Right lobe of liver (tissue), 6 donors: Measurements from ENCODE around the gene IGF2BP1. TPM values are rescaled to one million over a fixed set of nuclear protein-coding genes. Genes with fewer than 3 reads are reported as not detected.

Experiments
- ATAC-seq, 4 donors: fragments of 200-7000 bp; cut with Tn5 transposase; one replicate each; pipeline ENCODE4 v1.9.1; 2020; ENCODE audit warnings: mild to moderate bottlenecking in 4 of 4, moderate library complexity in 4 of 4
- DNase-seq, 3 donors: peaks; one replicate each; pipeline ENCODE4 v3.0.0-alpha.2; 2020
- H3K27ac ChIP-seq, 3 donors: fragments of 200-600 bp; one replicate each; pipeline ENCODE4 v1.8.0; 2022
- H3K27me3 ChIP-seq, 2 donors: fragments of 200-600 bp; one replicate each; pipeline ENCODE4 v1.8.0; 2022
- H3K36me3 ChIP-seq, 4 donors: fragments of 200-600 bp; sonication (generic) in 1 of 4; one replicate each; pipeline versions ENCODE4 v1.5.1 to v1.8.0; 2017 to 2022; ENCODE audit warnings: control low read depth in 1 of 4
- H3K4me1 ChIP-seq, 4 donors: fragments of 200-600 bp; sonication (generic) in 1 of 4; one replicate each; pipeline versions ENCODE4 v1.5.1 to v1.8.0; 2017 to 2022; ENCODE audit warnings: control low read depth in 1 of 4
- H3K4me3 ChIP-seq, 3 donors: fragments of 200-600 bp; one replicate each; pipeline ENCODE4 v1.8.0; 2022
- H3K9me3 ChIP-seq, 4 donors: fragments of 200-600 bp; sonication (generic) in 1 of 4; one replicate each; pipeline versions ENCODE4 v1.5.1 to v1.8.0; 2017 to 2022; ENCODE audit warnings: control low read depth in 1 of 4
- POLR2A ChIP-seq: fragments of 450-650 bp; IDR thresholded peaks from one replicate; pipeline ENCODE4 v1.6.1; 2017; ENCODE audit warnings: antibody characterized with exemption, mild to moderate bottlenecking
- WGBS: methylation state at CpG from one replicate; pipeline ENCODE4 v1.1.6; 2018; ENCODE audit warnings: low coverage, low lambda C conversion rate; ENCODE audit not compliant: insufficient coverage; ENCODE audit errors: missing lambda C conversion rate; 5-methylcytosine and 5-hydroxymethylcytosine counted together
- intact Hi-C, 2 donors: fragments of 100-400 bp; cut with DNase I; formaldehyde crosslinking; loops; one replicate each; pipeline versions ENCODE4 v1.11.2 to v1.14.1; 2022
- total RNA-seq, 6 experiments: library from RNA; depleted of rRNA in 2 of 6; stranded (reverse); fragments of >200 nt in 2 of 6; fragmentation: NEBNext Ultra II Directional in 3 of 6; extraction: Animal tissue kit (Norgen Biotek cat#: 25700) in 3 of 6; gene quantifications; one replicate each; pipeline versions ENCODE4 v1.1.0 to v1.2.4, GENCODE V29; 2016 to 2023
- TF ChIP-seq, protein P1 (sequence below), 4 donors: fragments of 200-600 bp in 3 of 4; fragments of 450-650 bp in 1 of 4; IDR thresholded peaks; one replicate each; pipeline versions ENCODE4 v1.5.1 to v1.8.0; 2016 to 2022; ENCODE audit warnings: antibody characterized with exemption in 4 of 4, mild to moderate bottlenecking in 2 of 4
- donor health status: DM: no; HTN: yes; CAD: no.
- donor health status: DM: no; HTN: no; CAD: no.
- donor health status: DM: no; HTN: no; CAD: no.
- donor health status: DM: no; HTN: yes; CAD: no.
- donor health status: DM: no; HTN: yes; CAD: no.

IGF2BP1 gene
- total RNA-seq, 6 experiments from 2014 or later: 0.56 TPM; not detected in 5

DNA sequence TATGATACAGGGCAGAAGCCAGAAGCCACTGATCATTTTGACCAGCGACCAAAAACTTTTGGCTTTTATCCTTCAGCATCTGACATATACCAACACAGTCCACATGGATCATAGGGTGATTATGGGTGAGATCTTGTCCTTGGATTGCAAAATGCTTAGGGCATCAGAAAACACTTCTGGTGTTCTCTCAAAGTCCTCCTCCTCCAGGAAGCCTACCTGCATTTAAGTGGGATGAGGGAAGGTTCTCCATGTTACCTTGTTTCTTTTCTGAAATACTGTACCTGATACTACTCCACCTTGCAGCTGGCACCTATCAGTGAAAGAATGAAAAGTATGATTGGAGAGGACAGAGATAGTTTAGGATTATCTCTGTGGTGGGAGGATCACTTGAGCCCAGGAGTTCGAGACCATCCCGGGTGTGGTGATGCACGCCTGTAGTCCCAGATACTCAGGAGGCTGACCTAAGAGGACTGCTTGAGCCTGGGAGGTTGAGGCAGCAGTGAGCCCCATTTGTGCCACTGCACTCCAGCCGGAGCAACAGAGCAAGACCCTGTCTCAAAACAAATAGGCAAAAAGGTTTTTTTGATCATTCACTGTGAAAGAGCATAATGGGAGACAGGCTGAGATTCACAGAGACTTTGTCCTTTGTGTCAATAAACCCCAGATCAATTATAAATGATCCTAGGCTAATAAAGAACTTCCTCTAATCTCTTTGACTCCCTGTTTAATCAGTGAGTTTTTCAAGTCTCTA is 88.6 kb downstream of the IGF2BP1 start:
- 74% methylated on average over 5 of the region's 5 CpGs for WGBS
- DNase-seq: no peak
- ATAC-seq: peak in 3 of 4 donors; percentile 45 to 68 (median 57)
- TF ChIP-seq, protein P1, sequence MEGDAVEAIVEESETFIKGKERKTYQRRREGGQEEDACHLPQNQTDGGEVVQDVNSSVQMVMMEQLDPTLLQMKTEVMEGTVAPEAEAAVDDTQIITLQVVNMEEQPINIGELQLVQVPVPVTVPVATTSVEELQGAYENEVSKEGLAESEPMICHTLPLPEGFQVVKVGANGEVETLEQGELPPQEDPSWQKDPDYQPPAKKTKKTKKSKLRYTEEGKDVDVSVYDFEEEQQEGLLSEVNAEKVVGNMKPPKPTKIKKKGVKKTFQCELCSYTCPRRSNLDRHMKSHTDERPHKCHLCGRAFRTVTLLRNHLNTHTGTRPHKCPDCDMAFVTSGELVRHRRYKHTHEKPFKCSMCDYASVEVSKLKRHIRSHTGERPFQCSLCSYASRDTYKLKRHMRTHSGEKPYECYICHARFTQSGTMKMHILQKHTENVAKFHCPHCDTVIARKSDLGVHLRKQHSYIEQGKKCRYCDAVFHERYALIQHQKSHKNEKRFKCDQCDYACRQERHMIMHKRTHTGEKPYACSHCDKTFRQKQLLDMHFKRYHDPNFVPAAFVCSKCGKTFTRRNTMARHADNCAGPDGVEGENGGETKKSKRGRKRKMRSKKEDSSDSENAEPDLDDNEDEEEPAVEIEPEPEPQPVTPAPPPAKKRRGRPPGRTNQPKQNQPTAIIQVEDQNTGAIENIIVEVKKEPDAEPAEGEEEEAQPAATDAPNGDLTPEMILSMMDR (IDR thresholded peaks at IDR 0.05): no peak
- TF ChIP-seq POLR2A: no peak
- Histone ChIP-seq H3K4me1 (peaks cover 0 to 14% (median 0%) of the 10 kb centered on the region in 4 donors), H3K9me3 (no peaks in the 10 kb centered on the region), H3K27me3 (no peaks in the 10 kb centered on the region), H3K36me3 (no peaks in the 10 kb centered on the region), H3K4me3 (no peak overlapping the region), H3K27ac (no peak overlapping the region)
- intact Hi-C loops: no loop called here

DNA sequence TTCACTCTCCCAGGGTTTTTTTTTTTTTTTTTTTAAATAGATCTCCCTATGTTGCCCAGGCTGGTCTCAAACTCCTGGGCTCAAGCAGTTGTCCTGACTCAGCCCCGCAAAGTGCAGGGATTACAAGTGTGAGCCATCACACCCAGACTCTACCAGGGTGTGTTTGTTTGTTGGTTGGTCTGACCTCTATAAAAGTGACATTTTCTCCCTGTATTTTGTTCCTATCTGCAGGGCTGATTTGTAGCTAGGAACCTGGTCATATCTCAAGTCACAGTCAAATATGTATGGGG is 89.1 kb downstream of the IGF2BP1 start:
- H3K27me3 ChIP-seq: no peaks in the 10 kb centered on the region
- H3K4me3 ChIP-seq: no peak overlapping the region
- ATAC-seq: no peak
- no peak for TF ChIP-seq POLR2A
- TF ChIP-seq, protein P1 (IDR thresholded peaks at IDR 0.05): no peak
- no peak overlapping the region for H3K27ac ChIP-seq
- intact Hi-C loops: no loop called here
- no peak for DNase-seq
- 27% methylated on average over 1 of the region's 1 CpG for WGBS
- H3K36me3 ChIP-seq: no peaks in the 10 kb centered on the region
- peaks cover 0 to 10% (median 0%) of the 10 kb centered on the region in 4 donors for H3K4me1 ChIP-seq
- no peaks in the 10 kb centered on the region for H3K9me3 ChIP-seq

- ATAC-seq: no peak
- no peaks in the 10 kb centered on the region for H3K9me3 ChIP-seq
- H3K27ac ChIP-seq: no peak overlapping the region
- TF ChIP-seq POLR2A: no peak
- TF ChIP-seq, protein P1 (IDR thresholded peaks at IDR 0.05): no peak
- H3K27me3 ChIP-seq: no peaks in the 10 kb centered on the region
- DNase-seq: no peak
- intact Hi-C loops: no loop called here
- H3K36me3 ChIP-seq: no peaks in the 10 kb centered on the region
- peaks cover 0 to 10% (median 0%) of the 10 kb centered on the region in 4 donors for H3K4me1 ChIP-seq
- no peak overlapping the region for H3K4me3 ChIP-seq
These were observed 89.5 kb downstream of the IGF2BP1 start for GRCh38 chr17:49086649-49087048.

DNA sequence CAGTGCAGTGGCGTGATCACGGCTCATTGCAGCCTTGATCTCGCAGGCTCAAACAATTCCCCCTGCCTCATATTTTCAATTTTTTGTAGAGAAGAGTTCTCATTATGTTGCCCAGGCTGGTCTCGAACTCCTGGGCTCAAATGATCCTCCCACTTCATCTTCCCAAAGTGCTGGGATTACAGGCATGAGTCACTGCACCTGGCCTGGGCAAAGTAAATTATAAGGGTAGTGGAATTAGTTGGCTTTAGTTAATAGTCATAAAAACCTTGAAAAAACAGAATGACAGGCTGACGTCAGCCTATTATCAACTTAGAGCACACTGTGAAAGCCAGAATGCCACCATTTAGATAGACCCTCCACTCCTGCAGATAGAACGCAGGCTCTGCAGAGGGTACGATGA is 91.9 kb downstream of the IGF2BP1 start:
- intact Hi-C loops: no loop called here
- WGBS: 78% methylated on average over 5 of the region's 7 CpGs
- no peak for ATAC-seq
- TF ChIP-seq, protein P1 (IDR thresholded peaks at IDR 0.05): no peak
- TF ChIP-seq POLR2A: no peak
- Histone ChIP-seq H3K9me3 (no peaks in the 10 kb centered on the region), H3K36me3 (no peaks in the 10 kb centered on the region), H3K27me3 (no peaks in the 10 kb centered on the region), H3K27ac (no peak overlapping the region), H3K4me3 (no peak overlapping the region), H3K4me1 (peaks cover 0 to 10% (median 0%) of the 10 kb centered on the region in 4 donors)
- no peak for DNase-seq
